AG08395 (cell line): Measurements from ENCODE around the gene TMEM135.
"Not testable (repeated sequence)": the region's sequence is repeated elsewhere in the genome, so short reads cannot be mapped to it uniquely, and the experiment has no call there.

Experiments
- DNase-seq: peaks from one replicate; pipeline ENCODE4 v3.0.0; 2012; ENCODE audit warnings: mixed read lengths, low spot score

TMEM135 gene

DNA sequence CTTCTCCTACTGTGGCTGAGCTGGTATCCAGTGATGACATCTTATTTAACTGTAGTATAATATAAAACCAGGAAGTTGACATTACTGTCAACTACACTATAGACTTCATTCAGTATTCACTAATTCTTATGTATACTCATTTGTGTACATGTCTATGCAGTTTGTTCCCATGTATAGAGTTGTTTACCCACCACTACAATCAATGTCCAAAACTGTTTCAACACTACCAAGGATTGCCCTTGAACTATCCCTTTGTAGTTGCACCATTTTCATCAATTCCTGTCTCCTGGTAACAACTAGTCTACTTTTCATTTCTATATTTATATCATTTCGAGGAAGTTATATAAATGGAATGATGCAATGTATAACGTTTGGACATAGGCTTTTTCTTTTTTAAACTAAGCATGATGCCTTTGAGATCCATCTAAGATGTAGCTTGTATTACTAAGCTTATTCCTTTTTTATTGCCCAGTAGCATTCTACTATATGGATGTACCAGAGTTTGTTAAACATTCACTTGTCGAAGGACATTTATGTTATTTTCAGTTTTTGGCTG lies 39.2 kb downstream of the TMEM135 start:
- no peak for DNase-seq

DNA sequence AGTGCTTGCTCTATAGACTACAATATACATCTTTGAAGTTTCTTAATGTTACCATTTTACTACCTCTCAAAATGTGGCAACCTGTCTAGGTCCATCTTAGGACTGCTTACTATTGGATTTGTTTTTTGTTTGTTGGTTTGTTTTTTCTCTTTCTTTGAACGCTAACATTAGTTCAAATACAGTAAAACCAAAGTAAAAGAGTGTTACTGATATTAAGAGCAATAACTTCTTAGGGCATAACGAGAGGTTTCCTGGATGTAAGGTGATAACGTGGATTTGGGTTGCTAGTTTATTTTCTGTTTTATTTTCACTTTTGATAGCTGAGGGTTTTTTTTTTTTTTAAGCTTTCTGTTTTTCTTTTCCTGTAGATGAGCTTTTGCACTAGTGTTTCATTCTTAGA lies 43.6 kb downstream of the TMEM135 start:
- DNase-seq: no peak

DNA sequence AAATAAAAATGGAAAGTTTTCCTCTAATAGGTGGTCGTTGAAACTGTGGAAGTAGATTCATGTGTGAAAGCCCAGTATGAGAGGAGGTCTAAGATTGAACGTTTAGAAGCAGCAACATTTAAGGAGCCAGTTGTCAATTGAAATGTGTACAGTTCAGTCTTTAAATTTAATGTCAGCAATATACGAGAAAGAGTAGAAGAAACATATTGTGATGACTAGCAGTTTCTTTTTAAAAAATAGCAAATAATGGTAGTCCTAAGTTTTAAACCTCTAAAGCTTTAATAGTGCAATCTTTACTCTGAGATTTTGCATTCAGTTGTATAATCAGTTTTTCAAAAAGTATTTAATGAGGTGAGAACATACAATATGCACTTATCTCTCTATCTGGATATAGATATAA lies 44.9 kb downstream of the TMEM135 start:
- no peak for DNase-seq

DNA sequence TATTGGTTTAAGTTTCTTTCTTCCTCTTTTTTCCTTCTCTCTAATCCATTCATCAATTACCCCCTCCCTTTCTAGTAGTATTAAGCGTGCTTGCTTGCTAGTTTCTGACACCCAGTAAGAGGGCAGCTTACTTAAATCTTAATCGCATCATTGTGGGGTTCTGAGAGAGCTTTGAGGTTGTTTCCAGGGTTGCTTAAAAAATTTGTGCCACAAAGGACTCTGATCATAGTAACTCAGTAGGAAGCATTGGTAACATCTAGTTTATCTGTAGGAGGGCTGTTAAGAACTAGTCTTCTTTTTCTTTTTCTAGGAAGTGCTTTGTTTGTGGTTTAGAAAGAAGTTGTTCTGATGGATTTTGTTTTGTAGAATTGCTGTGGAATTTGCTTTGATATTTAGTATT lies 45.3 kb downstream of the TMEM135 start:
- no peak for DNase-seq

DNA sequence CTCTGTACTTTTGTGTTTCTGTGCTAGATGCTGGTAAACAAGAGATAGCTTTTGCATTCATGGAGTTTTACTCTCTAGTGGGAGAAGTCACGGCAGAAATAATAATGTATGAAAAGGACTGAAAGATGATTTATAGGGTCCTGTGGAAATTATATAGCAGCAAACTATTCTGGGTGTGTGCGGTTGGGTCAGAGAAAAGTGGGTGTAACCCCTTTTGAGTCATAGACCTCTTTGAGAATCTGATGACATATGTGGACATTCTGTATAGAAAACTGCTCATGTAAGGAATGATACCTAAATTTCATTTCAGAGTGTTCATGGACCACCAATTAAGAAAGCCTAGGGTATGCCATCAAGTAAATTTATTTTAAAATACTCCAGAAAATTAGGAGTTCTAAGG lies 54.4 kb downstream of the TMEM135 start:
- no peak for DNase-seq

DNA sequence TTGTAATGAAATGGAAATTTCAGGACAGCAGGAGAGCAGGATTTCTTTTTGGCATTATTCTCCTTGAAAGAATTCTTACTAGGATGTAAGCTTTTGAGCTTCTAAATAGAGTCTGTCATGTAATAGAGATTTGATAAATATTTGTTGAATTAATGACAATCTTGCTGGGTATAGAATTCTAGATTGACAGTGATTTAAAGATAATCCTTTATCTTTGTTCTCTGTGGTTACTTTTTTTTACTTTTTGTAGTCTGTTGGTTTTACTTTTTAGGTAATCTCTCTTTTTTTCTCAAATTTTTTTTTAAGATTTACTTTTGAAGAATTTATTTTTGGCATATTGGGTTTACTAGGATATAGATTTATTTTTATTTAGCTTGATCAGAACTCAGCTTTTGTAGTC lies 54.8 kb downstream of the TMEM135 start:
- no peak for DNase-seq

DNA sequence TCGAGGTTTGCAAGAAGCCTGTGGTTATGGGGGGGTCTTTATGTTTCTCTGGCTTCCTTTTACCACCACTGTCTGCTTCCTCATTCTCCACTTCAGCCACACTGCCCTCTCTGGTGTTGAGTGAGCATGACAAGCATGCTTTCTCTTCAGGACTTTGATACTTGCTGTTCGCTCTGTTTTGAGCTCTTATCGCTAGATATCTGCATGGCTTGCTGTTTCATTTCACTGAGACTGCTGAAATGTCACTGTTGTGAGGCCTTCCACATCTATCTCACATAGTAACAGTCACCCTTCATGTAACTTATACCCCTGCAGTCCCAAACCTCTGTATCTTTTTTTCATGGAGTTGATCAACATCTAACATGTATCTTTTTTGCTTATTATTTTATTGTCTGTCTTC lies 59.8 kb downstream of the TMEM135 start:
- peak; percentile 22 for DNase-seq

DNA sequence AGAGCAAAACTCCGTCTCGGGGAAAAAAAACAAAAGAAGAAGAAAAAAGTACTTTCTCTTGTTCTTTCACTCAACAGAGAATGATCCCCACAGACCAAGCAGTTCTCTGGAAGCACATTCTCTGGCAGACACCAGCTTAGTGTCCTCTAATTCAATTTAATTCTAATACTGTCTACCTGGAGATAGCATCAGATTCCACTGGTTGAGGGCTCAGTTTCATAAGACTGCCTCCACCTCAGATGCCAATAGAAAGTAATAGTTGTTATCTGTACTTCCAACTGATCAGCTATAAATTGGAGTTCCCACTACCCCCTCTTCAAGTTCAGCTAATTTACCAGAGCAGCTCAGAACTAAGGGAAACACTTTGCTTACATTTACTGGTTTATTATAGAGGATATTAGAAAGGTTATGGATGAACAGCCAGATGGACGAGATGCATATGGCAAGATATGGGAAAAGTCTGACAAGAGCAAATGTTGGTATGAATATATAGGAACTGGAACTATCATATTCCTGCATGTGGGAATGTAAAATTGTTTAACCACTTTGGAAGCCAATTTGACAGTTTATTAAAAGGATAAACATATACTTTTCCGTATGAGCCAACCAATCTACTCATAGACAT lies 64.3 kb downstream of the TMEM135 start:
- no peak for DNase-seq

DNA sequence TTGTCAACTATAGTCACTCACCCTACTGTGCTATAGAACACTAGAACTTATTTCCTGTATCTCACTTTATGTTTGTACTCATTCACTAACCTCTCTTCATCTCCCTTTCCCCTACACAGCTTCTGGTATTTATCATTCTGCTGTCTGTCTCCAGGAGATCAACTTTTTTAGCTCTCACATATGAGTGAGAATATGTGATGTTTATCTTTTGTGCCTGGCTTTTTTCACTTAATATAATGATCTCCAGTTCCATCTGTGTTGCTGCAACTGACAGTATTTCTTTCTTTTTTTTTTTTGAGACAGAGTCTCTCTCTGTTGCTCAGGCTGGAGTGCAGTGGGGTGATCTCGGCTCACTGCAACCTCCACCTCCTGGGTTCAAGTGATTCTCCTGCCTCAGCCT lies 68.1 kb downstream of the TMEM135 start:
- DNase-seq: not testable (repeated sequence)

DNA sequence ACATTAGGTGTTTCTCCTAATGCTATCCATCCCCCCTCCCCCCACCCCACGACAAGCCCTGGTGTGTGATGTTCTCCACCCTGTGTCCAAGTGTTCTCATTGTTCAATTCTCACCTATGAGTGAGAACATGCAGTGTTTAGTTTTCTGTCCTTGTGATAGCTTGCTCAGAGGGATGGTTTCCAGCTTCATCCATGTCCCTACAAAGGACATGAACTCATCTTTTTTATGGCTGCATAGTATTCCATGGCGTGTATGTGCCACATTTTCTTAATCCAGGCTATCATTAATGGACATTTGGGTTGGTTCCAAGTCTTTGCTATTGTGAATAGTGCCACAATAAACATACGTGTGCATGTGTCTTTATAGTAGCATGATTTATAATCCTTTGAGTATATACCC lies 69.6 kb downstream of the TMEM135 start:
- DNase-seq: not testable (repeated sequence)

DNA sequence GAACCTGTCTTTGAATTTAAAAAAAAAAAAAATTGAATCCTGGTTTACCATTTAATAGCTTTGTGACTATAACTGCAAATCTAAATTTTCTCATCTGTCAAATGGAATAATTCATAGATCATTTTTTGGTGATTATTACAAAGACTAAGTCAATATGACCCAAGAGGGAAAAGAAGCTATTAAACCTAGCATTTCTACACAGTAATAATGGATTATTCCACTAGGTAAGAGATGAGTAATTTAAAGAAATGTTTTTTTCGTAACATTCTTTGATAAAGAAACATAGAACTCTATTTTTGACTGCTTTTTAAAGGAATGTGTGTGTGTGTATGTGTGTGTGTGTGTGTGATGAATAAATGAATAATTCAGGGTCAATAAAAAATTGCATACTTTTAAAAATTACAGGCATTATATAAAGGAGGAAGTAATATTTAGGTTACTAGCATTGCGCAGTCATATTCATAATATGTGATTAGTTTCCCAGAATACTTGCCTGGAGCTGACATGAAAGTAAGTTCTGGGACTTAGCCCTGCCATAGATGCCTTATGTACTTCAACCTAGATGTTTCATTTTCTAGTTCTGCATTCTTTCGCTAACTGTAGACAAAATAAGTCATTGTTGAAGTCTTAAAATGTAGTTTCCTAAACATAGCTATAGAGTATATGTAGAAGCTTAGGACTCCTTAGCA lies 72.9 kb downstream of the TMEM135 start:
- DNase-seq: no peak

DNA sequence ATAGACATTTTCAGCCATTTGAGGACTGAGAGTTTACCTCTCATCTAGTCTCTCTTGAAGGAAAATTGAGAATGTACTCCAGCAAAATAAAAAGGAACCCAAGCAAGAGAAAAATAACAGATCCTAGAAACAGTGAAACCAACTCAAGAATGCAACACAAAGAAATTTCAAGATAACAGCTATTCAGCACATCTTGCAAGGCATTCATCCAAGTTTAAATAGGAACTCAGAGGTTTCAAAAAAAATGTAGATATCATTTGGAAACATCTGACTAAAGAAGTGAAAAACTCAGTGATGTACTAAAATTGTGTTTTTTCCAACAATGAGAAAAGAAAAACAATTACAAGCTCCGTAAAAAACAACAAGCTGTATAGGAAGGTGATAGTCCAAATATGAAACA lies 76.4 kb downstream of the TMEM135 start:
- DNase-seq: no peak

DNA sequence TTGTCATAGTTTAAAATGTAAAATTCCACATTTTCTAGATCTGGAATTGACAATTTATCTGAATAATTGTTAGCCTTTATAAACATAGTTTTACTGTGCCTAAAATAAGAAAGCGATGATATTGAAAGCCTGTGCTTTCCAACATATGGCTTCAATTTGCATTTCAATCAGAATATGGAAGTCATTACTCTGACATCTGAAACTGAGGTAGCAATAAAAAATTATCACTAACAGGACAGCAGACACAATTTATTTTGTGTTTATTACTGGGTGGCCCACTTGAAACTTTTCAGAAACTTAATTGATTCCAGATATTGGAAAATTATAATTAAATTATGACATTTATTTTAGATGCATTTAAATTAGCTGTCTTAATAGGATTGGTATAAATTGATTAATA lies 78.5 kb downstream of the TMEM135 start:
- DNase-seq: no peak

DNA sequence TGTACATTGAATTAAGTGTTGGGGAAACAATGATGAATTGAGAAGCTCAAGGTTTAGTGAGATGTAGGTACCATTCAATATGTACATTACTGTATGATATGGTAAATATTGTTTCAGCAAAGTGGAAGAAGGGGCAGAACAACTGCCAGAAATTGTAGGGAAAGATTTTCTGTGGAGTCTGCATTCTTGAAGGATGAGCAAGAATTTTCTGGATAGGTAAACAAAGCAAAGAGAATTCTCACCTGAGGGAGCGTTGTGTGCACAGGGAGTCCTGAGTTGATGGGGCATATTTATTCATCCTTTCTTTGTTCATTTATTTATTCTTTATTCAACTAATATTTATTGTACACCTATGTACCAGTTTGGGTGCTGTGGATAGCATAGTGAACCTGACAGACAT lies 83.2 kb downstream of the TMEM135 start:
- DNase-seq: no peak

DNA sequence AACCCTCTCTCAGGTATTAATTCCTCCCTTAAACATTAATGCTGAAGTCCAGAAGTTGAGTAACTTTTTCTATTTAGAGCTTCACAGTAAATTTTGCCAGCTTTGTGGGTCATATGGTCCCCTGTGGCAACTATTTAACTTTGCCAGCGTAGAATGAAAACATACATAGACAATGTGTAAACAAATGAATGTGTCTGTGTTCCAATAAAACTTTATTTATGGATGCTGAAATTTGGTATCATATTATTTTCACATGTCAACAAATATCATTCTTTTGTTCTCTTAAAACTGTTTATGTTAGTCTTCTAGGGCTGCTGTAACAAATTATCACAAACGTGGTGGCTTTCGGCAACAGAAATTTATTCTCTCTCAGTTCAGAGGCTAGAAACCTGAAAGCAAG lies 85.1 kb downstream of the TMEM135 start:
- no peak for DNase-seq

DNA sequence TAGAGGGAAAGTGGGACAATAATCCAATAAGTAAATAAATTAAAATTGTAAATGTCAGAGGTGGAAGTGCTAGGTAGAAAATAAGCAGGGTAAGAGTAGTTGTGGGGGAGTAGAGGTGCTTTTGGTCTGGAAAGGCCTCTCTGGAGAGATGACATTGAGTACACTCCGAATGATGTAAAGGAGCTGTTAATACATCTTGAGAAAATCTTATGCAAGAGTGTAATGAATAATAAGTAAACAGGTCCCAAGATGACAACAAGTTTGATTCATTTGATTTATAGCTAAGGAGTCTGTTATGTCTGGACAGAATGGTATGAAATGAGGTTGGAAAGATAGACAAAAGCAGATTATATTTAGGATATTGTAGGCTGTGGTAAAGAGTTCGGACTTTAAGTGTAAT lies 87.5 kb downstream of the TMEM135 start:
- no peak for DNase-seq

DNA sequence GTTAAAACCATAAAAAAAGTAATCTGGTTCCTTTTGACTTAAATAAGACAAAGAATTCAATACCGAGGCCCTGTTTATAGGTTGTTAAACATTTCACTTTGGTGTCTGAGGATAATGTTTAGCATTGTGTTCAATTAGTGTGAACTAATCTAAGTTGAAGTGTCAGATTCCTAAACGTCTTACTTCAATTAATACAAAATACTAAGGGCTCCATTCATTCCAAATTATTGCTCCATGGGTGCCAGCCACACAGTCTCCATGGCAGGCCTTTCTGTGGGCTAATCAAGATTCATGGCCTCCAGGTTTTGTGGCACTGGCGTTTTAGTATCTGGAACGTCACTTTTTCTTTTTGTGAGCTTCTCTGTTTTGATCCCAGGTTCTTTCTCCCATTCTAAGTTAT lies 89.4 kb downstream of the TMEM135 start:
- no peak for DNase-seq

DNA sequence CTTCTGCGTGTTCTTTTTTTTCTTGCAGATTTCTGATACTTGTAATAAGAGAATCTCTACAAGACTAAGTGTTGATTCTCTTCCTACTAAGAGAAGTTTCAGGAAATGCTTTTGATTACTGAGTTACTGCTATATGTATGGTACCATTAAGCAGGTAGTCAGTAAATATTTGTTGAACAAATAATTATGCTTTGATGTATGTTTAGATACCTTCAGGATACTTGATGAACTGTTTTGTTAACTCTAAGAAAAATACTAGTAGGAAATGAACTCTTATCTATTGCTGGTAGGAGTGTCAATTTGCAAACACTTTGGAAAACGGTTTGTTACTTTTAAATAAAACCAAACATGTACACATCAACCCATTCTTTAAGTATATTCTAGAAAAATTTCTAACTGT lies 90.6 kb downstream of the TMEM135 start:
- DNase-seq: no peak

DNA sequence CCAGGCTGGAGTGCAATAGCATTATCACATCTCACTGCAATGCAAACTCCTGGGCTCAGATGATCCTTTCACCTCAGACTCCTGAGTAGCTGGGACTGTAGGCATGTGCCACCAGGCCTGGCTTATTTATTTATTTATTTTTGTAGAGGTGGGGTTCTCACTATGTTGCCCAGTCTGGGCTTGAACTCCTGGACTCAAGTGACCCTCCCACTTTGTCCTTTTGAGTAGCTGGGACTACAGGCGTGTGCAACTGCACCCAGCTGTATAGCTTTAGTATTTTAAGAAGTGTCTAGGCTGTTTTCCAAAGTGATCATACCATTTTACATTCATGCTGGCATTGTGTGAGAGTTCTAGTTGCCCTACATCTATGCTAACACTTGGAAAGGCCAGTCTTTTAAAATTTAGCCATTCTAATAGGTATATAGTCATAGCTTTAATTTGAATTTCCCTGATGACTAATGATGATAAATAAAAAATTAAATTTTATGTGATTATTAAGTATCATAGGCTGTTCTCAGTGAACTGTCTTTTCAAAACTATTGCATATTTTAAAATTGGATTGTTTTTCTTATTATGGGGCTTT lies 96.9 kb downstream of the TMEM135 start:
- no peak for DNase-seq

DNA sequence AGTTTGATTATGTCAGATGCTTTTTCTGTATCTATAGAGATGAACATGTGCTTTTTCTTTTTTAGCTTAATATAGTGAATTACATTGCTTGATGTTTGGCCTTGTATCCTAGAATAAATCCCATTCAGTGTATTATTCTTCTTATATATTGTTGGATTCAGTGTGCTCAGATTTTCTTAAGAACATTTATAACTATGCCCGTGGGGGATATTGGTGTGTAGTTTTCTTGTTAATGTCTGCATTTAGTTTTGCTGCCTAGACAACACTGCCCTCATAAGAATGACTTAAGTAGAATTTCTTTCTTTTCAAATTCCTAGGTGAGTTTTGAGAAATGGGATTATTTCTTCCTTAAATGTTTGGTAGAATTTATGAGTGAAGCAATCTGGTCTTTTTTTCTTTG lies 98.5 kb downstream of the TMEM135 start:
- DNase-seq: no peak

DNA sequence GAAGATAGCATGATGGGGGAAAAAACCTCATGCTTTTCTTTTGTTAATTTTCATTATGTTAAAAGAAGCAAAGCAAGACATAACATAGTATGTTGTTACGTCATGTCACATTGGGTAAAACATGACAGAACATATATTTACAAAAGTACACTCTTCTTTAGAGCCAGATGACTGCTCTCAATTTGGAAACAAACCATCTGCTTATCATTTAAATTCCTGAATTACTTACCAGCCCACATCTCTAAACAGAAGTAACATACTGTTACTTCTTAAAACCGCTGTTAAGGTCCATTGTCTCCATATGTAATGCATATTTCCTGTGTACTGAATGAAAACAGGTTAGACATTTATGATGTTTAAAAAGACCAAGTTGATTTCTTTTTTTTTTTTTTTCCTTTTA lies 100.0 kb downstream of the TMEM135 start:
- DNase-seq: no peak

DNA sequence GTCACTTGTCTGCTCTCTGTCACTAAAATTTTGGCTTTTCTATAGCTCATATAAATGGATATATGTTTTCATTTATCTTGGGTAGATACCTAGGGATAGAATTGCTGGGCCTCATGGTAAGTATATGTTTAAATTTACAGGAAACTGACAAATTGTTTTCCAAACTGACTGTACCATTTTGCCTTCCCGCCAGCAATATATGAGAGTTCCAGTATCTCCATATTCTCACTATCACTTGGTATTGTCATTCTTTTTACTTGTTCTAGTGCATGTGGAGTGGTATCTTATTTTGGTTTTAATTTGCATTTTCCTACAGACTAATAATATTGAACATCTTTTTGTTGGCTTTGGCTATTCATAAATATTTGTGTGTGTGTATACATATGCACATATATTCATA lies 101.7 kb downstream of the TMEM135 start:
- DNase-seq: no peak

DNA sequence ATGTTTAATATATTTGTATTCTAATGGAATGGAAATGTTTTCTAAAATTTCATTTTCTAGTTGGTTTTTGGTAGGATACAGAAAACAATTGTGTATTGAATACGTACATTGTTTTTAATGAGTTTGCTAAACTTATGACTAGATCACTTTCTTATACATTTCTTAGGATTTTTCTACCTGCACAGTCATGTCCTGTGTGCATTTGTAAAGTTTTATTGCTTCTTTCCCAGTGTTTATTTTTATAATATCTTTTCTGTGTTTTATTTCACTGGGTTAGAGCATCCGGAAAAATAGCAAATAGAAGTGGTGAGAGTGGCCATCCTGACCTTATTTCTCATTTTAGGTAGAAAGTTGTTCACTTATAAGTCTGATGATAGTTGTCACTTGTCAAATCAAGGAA lies 103.6 kb downstream of the TMEM135 start:
- DNase-seq: no peak
